ENCODE data around the gene JUN.
"Not testable (repeated sequence)": the region's sequence is repeated elsewhere in the genome, so short reads cannot be mapped to it uniquely, and the experiment has no call there.

The JUN gene

DNA sequence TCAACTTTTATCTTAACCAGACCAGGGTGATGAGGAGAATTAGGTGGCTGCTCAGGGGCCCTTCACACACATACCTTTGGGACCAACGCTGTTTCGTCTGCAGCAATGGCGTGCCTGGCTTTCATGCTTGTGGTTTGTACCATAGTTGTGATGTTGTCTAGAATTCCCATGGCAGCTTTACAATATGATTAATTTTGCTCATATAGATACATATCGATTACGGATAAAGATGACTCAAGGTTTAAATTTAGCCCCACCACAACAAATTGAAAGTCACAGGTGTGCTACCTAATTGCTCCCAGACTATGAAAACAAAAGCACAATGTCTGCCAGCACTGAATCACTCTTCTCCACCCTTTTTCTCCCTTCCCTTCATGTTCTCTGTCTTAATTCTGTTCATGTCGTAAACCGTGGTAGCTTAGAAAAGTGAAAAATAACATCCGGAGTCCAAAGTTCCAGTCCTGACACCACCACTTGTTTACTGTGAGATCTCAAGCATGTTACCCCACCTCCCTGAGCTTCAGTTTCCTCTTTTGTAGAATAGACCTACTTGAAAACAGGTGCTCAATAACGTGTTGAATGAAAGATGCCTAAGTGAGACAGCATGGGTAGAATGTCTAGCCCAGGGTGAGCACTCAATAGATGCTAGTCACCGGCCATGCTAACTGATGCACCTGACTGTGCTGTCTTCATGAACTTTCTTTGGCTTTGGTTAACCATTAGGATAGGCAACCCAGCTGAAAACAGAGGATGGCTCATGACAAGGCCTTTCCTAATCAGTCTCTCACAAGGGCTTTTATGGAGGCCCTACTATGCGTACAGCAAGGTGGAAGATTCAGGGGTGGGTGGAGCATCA is 22.1 kb upstream of the JUN start:
- DNase-seq = no peak

GRCh38 chr1:58804853-58805565 is 21.2 kb upstream of the JUN start:
- no peak for DNase-seq

GRCh38 chr1:58803858-58804257 is 20.0 kb upstream of the JUN start:
- DNase-seq = no peak

DNA sequence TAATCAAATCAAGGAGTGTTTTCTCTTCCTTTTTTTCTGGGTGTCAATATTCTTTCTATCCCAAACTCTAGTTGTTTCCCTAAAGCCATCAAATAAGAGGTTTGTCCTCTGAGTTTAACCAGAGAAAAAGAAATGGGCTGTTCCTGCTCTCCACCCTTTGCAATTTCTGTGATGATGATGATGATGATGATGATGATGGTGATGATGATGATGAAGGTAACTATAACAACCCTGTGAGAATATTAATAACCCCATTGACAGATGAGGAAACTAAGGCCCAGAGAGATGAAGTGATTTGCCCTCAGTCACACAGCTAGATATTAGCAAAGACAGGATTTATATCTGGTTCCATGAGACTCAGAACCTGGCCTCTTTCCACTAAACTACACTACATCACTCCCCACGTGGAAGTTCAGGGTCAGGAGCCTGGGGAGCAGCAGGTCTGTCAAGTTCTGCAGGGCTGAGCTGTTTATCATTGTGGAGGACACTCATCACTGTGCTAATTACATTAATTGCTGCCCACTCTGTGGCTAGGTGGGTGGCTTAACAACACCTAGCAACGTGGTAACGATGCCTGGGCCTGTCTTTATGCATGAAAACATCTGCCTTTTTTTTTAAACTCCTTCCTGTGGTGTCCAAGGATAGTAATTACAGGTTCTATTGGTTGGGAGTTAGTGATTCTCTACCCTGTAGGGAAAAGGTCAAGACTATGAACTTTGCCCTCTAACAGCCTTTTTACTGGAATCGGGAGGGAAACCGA is 19.0 kb upstream of the JUN start:
- no peak for DNase-seq

DNA sequence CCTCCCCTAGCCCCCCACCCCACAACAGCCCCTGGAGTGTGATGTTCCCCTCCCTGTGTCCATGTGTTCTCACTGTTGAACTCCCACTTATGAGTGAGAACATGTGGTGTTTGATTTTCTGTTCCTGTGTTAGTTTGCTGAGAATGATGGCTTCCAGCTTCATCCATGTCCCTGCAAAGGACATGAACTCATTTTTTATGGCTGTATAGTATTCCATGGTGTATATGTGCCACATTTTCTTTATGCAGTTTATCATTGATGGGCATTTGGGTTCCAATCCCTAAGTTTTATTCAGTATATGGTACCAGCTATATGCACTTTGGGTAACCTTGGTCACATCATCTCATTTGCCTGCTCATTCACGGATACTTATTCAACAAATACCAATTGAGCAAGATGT is 17.4 kb upstream of the JUN start:
- not testable (repeated sequence) for DNase-seq

- no peak for DNase-seq
Observed at GRCh38 chr1:58799650-58800049, 15.8 kb upstream of the JUN start.

DNA sequence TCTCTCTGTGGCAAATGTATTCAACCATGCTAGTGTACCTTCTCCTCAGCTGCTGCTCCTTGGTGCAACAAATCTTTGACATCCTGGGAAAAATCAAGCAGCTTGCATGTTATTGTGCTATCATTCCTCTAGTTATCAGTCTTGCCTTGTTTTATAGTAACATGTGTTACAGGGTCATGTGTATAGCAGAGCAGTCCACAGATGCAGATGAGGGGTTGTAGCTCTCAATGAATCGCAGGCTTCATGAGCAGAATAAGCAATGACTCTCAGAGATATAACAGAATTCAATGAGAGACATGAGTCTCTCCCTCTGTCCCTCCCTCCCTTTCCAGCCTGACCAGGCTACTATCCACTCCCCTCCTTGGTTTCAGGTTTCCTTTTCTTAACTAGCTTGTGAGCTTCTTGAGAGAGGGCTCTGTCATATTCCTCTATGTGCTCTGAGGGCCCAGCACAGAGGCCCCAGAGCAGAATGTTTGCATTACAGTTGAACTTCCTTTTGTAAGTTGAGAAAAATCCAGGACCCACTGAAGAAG is 15.1 kb upstream of the JUN start:
- no peak for DNase-seq

- no peak for DNase-seq
Observed at GRCh38 chr1:58796416-58796815, 12.6 kb upstream of the JUN start.

DNA sequence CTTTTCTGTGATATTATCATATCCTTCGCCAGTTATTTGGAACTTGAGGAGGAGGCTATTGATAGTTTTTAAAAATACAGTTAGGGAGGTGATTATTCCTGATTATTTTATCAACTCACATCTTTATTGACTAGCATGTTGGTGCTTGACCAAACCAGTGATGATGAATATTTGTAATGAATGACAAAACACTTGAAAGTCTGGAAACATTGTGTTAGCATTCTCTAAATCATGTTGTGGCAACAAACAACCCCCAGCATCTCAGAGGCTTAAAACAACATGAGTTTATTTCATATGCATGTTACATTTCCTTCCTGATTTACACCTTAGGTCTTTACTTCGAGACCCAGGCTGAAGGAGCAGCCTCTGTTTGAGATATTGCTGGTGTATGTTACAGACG is 10.7 kb upstream of the JUN start:
- no peak for DNase-seq

- DNase-seq = no peak
Observed at GRCh38 chr1:58792846-58793245, 9.0 kb upstream of the JUN start.

DNA sequence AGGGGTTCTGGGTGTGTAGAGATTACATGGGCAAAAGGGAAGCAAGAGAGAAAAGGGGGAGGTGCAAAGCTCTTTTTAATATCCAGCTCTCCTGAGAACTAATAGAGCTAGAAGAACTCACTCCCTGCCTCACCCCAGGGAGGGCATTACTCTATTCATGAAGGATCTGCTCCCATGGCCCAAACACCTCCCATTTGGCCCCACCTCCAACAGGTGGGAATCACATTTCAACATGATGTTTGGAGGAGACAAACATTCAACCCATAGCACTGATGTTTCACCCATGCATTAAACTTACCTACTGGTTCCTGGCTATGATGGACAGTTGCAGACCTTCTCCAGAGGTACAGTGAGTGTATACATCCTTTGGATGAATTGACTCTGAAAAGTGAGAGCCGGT is 7.3 kb upstream of the JUN start:
- DNase-seq = no peak

GRCh38 chr1:58789996-58790660 is 6.3 kb upstream of the JUN start:
- DNase-seq = no peak

DNA sequence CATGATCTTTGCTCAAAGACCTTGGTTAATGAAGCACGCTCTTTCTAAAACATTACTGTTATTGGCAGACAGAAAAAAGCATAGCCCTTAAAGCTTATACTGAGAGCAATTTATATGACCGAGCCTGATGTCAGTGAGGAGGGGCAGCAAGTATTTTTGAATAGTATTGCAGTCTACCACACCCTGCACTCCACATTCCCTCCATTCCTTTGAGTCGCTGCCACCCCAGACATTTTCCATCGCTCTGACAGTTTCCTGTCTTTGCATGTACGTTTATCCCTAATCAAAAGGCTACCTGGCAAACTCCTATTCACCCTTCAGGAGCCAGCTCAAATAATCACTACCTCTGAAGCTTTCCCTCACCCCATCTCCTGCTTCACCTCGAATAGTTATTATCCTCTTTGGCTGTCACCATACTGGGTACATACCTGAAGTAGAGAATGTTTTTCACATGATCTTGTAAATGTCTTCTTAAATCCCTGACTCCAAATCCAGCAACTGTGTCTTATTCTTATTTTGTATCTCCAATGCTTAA is 5.5 kb upstream of the JUN start:
- no peak for DNase-seq

GRCh38 chr1:58788259-58788658 is 4.4 kb upstream of the JUN start:
- no peak for DNase-seq

- no peak for DNase-seq
Observed at GRCh38 chr1:58786927-58787245, 3.0 kb upstream of the JUN start.

GRCh38 chr1:58786184-58786926 is 2.5 kb upstream of the JUN start:
- DNase-seq = no peak

DNA sequence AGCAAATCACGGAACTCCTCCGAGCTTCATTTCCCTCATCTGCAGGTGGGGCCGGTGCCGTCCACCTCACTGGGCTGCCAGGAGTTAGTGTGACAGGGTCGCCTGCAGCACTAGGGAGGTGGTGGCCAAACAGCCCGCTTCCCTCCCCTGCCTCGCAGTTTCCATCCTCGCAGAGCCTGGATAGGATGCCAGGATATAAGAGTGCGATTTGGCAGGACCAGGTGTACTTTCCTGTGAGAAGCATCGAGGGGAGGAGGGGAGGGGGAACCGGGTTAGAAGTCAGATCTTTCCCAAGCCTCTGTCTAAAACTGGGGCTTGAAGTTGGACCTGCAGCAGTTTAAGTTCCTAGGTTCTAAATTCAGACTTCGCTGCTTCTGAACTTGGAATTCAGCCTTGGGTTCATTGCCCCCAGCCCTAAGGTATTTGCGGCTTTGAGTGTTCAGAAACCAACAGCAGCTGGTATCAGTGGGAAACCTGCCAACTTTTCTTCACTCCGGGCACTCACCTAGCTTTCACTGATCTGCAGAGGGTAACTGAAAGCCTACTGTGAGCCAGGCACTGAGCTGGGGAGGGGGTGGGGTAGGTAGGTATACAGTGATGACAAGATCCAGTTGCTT is 1.7 kb upstream of the JUN start:
- DNase-seq = peak; percentile 14

DNA sequence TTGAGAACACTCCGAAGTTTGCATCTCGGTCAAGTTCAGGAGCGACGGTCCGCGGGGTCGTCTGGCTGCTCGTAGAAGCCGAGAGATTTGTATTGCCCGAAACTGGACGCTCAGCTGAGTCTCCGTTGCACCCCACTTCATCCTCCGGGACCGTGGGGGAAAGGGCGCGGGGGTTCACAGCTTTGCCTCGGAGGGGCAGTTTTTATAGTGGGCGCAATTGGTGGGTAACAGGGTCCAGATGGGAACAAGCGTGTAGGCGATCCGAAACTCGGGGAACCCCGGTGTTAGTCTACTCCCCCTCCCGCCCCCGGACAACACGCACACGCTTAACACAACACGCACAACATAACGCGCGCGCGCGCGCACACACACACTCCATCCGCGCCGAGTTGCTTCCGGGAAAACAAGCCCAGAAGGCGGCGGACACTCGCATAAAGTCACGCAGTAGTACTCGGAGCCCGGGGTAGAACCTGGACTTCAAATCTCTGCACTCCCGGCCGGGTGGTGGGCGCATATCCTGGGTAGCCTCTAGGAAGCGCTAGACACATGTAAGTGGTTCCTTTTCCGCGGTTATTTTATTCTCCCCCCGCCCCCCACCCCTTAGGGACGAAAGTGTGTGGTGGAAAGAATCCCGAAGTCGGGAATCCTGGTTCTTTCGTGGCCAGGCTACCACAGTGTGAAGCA is 1.1 kb upstream of the JUN start:
- peak; percentile 83 for DNase-seq

- no peak for DNase-seq
Observed at GRCh38 chr1:58783090-58783992, 506 bp downstream of the JUN start.
